ENCODE results near the gene CXCL17. TPM values are rescaled to one million over a fixed set of nuclear protein-coding genes. Genes with fewer than 3 reads are reported as not detected.

The CXCL17 gene
- total RNA-seq, 1 donor = not detected

DNA sequence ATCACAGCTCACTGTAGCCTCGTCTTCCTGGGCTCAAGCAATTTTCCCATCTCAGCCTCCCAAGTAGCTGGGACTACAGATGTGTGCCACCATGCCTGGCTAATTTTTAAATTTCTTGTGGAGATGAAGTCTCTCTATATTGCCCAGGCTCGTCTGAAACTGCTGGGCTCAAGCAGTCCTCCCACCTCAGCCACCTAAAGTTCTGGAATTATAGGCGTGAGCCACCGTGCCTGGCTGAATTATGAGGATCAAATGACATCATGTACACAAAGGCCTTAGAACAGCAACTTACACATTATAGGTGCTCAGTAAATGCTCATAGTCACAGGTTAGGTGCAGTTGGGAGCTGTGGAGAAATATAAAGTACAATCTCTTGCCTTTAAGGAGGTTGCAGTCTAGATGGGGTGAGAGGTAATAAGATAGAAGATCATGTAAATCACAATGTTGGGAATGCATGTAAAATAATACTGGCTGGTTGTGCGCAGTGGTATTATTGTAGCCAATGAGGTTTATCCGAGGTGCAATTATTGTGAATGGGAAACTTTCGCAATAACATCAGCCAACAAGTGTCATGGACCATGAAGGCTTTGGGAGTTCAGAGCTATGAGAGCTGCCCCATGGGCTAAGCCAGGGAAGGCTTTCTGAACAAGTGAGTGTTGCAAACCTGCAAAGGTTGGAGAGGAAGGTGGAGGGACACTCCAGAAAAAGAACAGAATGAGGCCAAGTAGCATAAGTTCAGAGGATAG is 29.8 kb upstream of the CXCL17 start:
- DNase-seq (ENCODE audit: low read depth) = no peak
- TF ChIP-seq, protein P1, sequence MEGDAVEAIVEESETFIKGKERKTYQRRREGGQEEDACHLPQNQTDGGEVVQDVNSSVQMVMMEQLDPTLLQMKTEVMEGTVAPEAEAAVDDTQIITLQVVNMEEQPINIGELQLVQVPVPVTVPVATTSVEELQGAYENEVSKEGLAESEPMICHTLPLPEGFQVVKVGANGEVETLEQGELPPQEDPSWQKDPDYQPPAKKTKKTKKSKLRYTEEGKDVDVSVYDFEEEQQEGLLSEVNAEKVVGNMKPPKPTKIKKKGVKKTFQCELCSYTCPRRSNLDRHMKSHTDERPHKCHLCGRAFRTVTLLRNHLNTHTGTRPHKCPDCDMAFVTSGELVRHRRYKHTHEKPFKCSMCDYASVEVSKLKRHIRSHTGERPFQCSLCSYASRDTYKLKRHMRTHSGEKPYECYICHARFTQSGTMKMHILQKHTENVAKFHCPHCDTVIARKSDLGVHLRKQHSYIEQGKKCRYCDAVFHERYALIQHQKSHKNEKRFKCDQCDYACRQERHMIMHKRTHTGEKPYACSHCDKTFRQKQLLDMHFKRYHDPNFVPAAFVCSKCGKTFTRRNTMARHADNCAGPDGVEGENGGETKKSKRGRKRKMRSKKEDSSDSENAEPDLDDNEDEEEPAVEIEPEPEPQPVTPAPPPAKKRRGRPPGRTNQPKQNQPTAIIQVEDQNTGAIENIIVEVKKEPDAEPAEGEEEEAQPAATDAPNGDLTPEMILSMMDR (IDR thresholded peaks at IDR 0.05; ENCODE audit: insufficient read depth, low read depth, low read length) = no peak
- no peak overlapping the region for H3K4me3 ChIP-seq (ENCODE audit: low read depth, low read length)

DNA sequence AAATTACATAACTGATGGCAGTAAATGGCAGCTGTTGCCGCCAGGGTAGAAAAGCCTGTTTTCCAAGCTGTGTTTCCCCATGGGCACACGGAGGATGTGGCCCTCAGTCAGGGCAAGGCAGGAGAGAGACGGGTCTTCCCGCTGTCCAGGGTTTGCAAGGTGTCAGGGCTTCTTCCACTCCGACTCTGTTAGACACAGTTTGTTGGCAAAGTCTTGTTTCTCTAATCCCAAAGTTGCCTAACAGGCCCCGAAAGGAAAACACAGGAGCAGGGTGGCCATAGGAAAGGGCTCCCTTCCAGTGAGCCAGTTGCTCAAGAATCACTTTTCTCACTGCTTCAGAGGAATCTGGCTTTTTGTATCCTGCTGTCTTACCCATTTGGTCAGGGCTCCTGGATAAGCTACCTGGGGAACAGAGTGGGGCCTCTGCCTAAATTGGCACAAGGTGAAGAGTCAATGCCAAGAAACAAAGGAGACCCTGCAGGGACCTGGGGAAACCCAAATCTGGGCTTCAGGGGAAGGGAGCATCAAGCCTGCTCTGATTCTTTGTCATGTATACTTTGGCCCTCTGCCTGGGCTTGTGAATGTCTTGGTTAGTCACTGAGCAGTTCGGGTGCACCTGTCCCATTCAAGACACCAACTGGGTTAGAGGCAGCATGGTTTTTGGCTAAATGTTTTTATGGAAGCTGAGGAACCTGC is 29.0 kb upstream of the CXCL17 start:
- no peak overlapping the region for H3K4me3 ChIP-seq (ENCODE audit: low read depth, low read length)
- TF ChIP-seq, protein P1 (IDR thresholded peaks at IDR 0.05; ENCODE audit: insufficient read depth, low read depth, low read length) = no peak
- DNase-seq (ENCODE audit: low read depth) = peak; percentile 19

DNA sequence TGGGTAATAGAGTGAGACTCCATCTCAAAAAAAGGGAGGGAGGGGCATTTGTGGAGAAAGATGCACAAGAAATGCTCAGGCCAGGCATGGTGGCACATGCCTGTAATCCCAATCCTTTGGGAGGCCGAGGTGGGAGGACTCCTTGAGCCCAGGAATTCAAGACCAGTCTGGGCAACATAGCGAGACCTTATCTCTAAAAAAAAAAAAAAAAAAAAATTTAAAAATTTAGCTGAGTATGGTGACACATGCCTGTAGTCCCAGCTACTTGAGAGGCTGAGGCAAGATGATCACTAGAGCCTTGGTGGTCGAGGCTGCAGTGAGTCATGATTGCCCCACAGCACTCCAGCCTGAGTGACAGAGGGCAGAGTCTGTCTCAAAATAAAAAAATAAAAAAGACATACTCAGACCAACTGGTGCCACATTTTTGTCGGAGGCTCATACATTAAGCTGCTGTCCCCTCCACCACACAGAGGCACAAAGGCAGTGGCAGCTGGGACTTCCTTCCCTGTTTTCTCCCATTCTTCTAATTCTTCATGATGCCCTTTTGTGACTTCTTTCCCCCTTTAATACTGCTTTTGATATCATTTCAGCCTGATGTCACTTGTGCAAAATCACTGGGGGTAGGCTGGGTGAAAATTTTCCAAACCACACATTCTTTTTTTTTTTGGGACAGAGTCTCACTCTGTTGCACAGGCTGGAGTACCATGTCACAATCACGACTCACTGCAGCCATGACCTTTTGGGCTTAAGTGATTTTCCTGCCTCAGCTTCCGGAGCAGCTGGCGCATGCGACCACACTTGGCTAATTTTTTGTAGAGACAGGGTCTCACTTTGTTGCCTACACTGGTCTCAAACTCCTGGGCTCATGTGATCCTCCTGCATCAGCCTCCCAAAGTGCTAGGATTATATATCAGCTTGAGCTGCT is 26.8 kb upstream of the CXCL17 start:
- no peak overlapping the region for H3K4me3 ChIP-seq (ENCODE audit: low read depth, low read length)
- TF ChIP-seq, protein P1 (IDR thresholded peaks at IDR 0.05; ENCODE audit: insufficient read depth, low read depth, low read length) = no peak
- DNase-seq (ENCODE audit: low read depth) = no peak

DNA sequence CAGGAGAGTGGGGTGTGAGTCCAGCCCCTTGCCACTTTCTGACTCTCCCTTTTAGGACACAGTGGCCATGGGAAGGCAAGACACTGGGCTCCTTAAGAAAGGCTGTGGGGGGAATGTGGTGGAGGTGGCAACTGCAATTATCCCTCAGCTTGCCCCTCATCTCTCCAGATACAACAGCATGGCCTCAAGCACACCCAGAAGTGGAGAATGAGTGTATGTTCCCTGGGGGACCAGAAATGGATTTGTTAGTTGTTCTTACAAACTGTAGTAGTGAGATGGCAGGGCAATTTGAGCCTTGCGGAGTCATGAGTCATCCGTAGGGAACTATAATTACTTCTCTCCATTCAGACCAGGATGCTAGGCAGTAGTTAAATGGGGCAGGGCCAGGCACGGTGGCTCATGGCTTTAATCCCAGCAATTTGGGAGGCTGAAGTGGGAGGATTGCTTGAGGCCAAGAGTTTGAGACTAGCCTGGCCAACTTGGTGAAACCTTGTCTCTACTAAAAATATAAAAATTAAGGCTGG is 25.6 kb upstream of the CXCL17 start:
- DNase-seq (ENCODE audit: low read depth) = peak; percentile 57
- H3K4me3 ChIP-seq (ENCODE audit: low read depth, low read length) = no peak overlapping the region
- TF ChIP-seq, protein P1 (IDR thresholded peaks at IDR 0.05; ENCODE audit: insufficient read depth, low read depth, low read length) = no peak

DNA sequence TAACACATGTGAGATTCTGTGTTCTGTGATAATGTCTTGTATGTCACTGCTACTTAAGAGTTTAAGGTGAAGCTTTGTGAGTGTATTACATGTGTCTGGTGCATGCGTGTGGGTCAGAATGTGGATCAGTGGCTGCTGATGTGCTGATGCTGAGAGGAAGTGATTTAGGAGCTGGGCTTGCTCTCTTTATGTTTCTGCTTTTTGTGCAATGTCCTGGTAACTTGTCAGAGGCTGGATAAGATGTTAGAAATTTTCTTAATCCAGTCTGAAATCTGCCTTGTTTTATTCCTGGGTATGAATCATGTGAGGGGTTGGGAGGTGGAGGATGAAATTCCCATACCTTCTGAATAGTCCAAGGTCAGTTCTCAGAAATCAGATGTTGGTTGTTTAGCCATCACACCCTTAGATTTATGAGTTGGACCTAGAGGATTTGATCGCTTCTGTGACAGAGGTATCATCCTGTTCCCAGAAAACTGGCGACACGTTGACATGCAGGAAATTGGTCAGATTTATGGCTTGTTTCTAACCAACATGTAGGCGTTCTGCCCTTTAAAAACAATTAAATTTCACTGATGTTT is 24.5 kb upstream of the CXCL17 start:
- TF ChIP-seq, protein P1 (IDR thresholded peaks at IDR 0.05; ENCODE audit: insufficient read depth, low read depth, low read length) = no peak
- no peak overlapping the region for H3K4me3 ChIP-seq (ENCODE audit: low read depth, low read length)
- peak; percentile 64 for DNase-seq (ENCODE audit: low read depth)

All from fibroblast of villous mesenchyme (primary cell).